Gastrocnemius medialis (tissue), 4 donors: Measurements from ENCODE around the gene NUDT7. TPM values are rescaled to one million over a fixed set of nuclear protein-coding genes. Genes with fewer than 3 reads are reported as not detected.

Source experiments
- ATAC-seq, 2 donors: fragments of 150-250 bp; one replicate each; pipeline ENCODE4 v1.9.1; 2016
- DNase-seq, 2 donors: peaks; one replicate each; pipeline ENCODE4 v3.0.0-alpha.2; 2019
- H3K27ac ChIP-seq, 4 donors: fragments of 200-600 bp; sonication (generic); 1 replicate in 1 of 4; 2 replicates in 3 of 4; pipeline ENCODE4 v1.5.1; 2016 to 2018; ENCODE audit warnings: mild to moderate bottlenecking in 2 of 4, moderate library complexity in 1 of 4
- H3K27me3 ChIP-seq, 3 donors: fragments of 200-600 bp; sonication (generic) in 2 of 3; 1 replicate in 1 of 3; 2 replicates in 2 of 3; pipeline versions ENCODE4 v1.5.1 to v1.6.0; 2016 to 2019; ENCODE audit warnings: mild to moderate bottlenecking in 1 of 3, moderate library complexity in 1 of 3
- H3K36me3 ChIP-seq, 2 donors: fragments of 200-600 bp; sonication (generic) in 1 of 2; one replicate each; pipeline ENCODE4 v1.5.1; 2017 to 2018
- H3K4me1 ChIP-seq, 2 donors: fragments of 200-600 bp; sonication (generic) in 1 of 2; one replicate each; pipeline ENCODE4 v1.5.1; 2016 to 2017; ENCODE audit warnings: mild to moderate bottlenecking in 2 of 2
- H3K4me3 ChIP-seq, 4 donors: fragments of 200-600 bp; sonication (generic) in 3 of 4; 1 replicate in 1 of 4; 2 replicates in 3 of 4; pipeline ENCODE4 v1.5.1; 2016 to 2019; ENCODE audit warnings: mild to moderate bottlenecking in 2 of 4
- H3K9me3 ChIP-seq, 3 donors: fragments of 200-600 bp; sonication (generic) in 2 of 3; 1 replicate in 1 of 3; 2 replicates in 2 of 3; pipeline ENCODE4 v1.5.1; 2016 to 2019
- POLR2A ChIP-seq, 2 donors: fragments of 450-650 bp; IDR thresholded peaks; one replicate each; pipeline ENCODE4 v1.6.1; 2017; ENCODE audit warnings: antibody characterized with exemption in 2 of 2, mild to moderate bottlenecking in 2 of 2, moderate library complexity in 2 of 2
- in situ Hi-C, 4 donors: fragments of 200-750 bp; cut with MboI; loops; one replicate each; pipeline versions ENCODE4 v1.15.0 to v1.8.0; 2017; ENCODE audit warnings: low sequenced_read_pairs in 4 of 4
- intact Hi-C: fragments of 100-400 bp; cut with DNase I; formaldehyde crosslinking; loops from one replicate; pipeline ENCODE4 v1.15.1; 2023; ENCODE audit warnings: low total_unique reads
- total RNA-seq, 4 donors: library from RNA; depleted of rRNA; stranded (reverse); fragments of >200 nt; gene quantifications; one replicate each; pipeline versions ENCODE4 v1.1.0 to v1.2.3, GENCODE V29; 2016
- TF ChIP-seq, protein P1 (sequence below), 5 experiments: fragments of 450-650 bp in 3 of 5; fragments of 200-600 bp in 2 of 5; sonication (generic) in 2 of 5; IDR thresholded peaks in 4 of 5; conservative IDR thresholded peaks in 1 of 5; 1 replicate in 4 of 5; 2 replicates in 1 of 5; pipeline ENCODE4 v1.5.1; 2016 to 2019; ENCODE audit warnings: antibody characterized with exemption in 5 of 5, mild to moderate bottlenecking in 3 of 5, moderate library complexity in 3 of 5

The NUDT7 gene
- total RNA-seq, 4 donors from 2014 or later = 2.3 to 11.0 (median 3.4) TPM

DNA sequence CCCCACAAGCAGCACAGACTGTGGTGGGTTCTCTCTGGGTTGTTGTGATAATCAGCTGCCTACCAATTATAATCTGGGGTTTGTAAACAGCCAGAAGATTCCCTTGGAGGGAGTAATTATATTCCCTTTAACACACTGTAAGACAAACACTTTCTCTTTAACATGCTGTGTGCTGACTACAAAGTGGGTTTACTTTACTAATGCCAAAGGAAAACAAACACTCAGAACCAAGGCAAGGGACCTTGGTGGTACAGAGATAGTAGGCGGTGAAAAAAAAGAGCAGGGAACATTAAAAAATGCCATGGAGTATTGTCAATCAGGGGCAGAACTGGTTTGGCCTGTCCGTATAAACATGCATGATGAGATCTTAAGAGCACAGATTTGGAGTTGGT is 63.1 kb downstream of the NUDT7 start:
- in situ Hi-C loops (no loop called here), intact Hi-C loops (no loop called here)
- Histone ChIP-seq H3K9me3 (no peaks in the 10 kb centered on the region), H3K27ac (no peak overlapping the region), H3K4me3 (no peak overlapping the region), H3K4me1 (peaks cover 0 to 3% of the 10 kb centered on the region in 2 donors), H3K27me3 (peaks cover 29 to 42% (median 40%) of the 10 kb centered on the region in 3 donors), H3K36me3 (no peaks in the 10 kb centered on the region)
- DNase-seq (no peak), ATAC-seq (no peak)
- no peak for TF ChIP-seq POLR2A (IDR thresholded peaks at IDR 0.05)
- TF ChIP-seq, protein P1, sequence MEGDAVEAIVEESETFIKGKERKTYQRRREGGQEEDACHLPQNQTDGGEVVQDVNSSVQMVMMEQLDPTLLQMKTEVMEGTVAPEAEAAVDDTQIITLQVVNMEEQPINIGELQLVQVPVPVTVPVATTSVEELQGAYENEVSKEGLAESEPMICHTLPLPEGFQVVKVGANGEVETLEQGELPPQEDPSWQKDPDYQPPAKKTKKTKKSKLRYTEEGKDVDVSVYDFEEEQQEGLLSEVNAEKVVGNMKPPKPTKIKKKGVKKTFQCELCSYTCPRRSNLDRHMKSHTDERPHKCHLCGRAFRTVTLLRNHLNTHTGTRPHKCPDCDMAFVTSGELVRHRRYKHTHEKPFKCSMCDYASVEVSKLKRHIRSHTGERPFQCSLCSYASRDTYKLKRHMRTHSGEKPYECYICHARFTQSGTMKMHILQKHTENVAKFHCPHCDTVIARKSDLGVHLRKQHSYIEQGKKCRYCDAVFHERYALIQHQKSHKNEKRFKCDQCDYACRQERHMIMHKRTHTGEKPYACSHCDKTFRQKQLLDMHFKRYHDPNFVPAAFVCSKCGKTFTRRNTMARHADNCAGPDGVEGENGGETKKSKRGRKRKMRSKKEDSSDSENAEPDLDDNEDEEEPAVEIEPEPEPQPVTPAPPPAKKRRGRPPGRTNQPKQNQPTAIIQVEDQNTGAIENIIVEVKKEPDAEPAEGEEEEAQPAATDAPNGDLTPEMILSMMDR (IDR thresholded peaks at IDR 0.05 in 4 of 5, conservative IDR thresholded peaks at IDR 0.05 in 1 of 5) = no peak

- Histone ChIP-seq H3K27me3 (peaks cover 29 to 51% (median 49%) of the 10 kb centered on the region in 3 donors), H3K4me3 (no peak overlapping the region), H3K4me1 (peaks cover 0 to 3% of the 10 kb centered on the region in 2 donors), H3K27ac (no peak overlapping the region), H3K36me3 (no peaks in the 10 kb centered on the region), H3K9me3 (no peaks in the 10 kb centered on the region)
- intact Hi-C loops (no loop called here), in situ Hi-C loops (no loop called here)
- no peak for ATAC-seq
- TF ChIP-seq POLR2A (IDR thresholded peaks at IDR 0.05) = no peak
- TF ChIP-seq, protein P1 (IDR thresholded peaks at IDR 0.05 in 4 of 5, conservative IDR thresholded peaks at IDR 0.05 in 1 of 5) = no peak
- no peak for DNase-seq
These were observed 64.0 kb downstream of the NUDT7 start for GRCh38 chr16:77786186-77786847.

- TF ChIP-seq, protein P1 (IDR thresholded peaks at IDR 0.05 in 4 of 5, conservative IDR thresholded peaks at IDR 0.05 in 1 of 5) = no peak
- no peak for TF ChIP-seq POLR2A (IDR thresholded peaks at IDR 0.05)
- peaks cover 0 to 3% of the 10 kb centered on the region in 2 donors for H3K4me1 ChIP-seq
- no peaks in the 10 kb centered on the region for H3K9me3 ChIP-seq
- no peak for DNase-seq
- H3K36me3 ChIP-seq = no peaks in the 10 kb centered on the region
- H3K27me3 ChIP-seq = peaks cover 29 to 54% (median 51%) of the 10 kb centered on the region in 3 donors
- in situ Hi-C loops (no loop called here), intact Hi-C loops (no loop called here)
- H3K27ac ChIP-seq = no peak overlapping the region
- ATAC-seq = no peak
- H3K4me3 ChIP-seq = no peak overlapping the region
These were observed 65.1 kb downstream of the NUDT7 start for GRCh38 chr16:77787452-77787851.

GRCh38 chr16:77788181-77789084 is 66.1 kb downstream of the NUDT7 start, which contains the start of gene VAT1L:
VAT1L (plus strand) TSS chr16:77788564; CDS start chr16:77788683, 119 bp downstream.
- Histone ChIP-seq H3K27ac (no peak within 1 kb of the TSS), H3K4me3 (peak within 1 kb of the TSS; percentile 33 to 44 (median 37)), H3K9me3 (no peaks in the 10 kb centered on the region), H3K36me3 (no peaks in the 10 kb centered on the region), H3K27me3 (peaks cover 29 to 54% (median 51%) of the 10 kb centered on the region in 3 donors), H3K4me1 (peaks cover 0 to 3% of the 10 kb centered on the region in 2 donors)
- no peak for DNase-seq
- no peak for ATAC-seq
- intact Hi-C loops (no loop called here), in situ Hi-C loops (no loop called here)
- TF ChIP-seq, protein P1 (IDR thresholded peaks at IDR 0.05 in 4 of 5, conservative IDR thresholded peaks at IDR 0.05 in 1 of 5) = no peak
- TF ChIP-seq POLR2A (IDR thresholded peaks at IDR 0.05) = no peak
